GM20431 (cell line): ENCODE results near the gene PDLIM5.

Source experiments
- in situ Hi-C: fragments of 300-500 bp; cut with MseI, MboI; formaldehyde crosslinking; loops from one replicate; pipeline ENCODE4 v1.15.0; 2020; ENCODE audit warnings: low sequenced_read_pairs; ENCODE audit not compliant: unreplicated experiment

The PDLIM5 gene, protein sequence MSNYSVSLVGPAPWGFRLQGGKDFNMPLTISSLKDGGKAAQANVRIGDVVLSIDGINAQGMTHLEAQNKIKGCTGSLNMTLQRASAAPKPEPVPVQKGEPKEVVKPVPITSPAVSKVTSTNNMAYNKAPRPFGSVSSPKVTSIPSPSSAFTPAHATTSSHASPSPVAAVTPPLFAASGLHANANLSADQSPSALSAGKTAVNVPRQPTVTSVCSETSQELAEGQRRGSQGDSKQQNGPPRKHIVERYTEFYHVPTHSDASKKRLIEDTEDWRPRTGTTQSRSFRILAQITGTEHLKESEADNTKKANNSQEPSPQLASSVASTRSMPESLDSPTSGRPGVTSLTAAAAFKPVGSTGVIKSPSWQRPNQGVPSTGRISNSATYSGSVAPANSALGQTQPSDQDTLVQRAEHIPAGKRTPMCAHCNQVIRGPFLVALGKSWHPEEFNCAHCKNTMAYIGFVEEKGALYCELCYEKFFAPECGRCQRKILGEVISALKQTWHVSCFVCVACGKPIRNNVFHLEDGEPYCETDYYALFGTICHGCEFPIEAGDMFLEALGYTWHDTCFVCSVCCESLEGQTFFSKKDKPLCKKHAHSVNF

DNA sequence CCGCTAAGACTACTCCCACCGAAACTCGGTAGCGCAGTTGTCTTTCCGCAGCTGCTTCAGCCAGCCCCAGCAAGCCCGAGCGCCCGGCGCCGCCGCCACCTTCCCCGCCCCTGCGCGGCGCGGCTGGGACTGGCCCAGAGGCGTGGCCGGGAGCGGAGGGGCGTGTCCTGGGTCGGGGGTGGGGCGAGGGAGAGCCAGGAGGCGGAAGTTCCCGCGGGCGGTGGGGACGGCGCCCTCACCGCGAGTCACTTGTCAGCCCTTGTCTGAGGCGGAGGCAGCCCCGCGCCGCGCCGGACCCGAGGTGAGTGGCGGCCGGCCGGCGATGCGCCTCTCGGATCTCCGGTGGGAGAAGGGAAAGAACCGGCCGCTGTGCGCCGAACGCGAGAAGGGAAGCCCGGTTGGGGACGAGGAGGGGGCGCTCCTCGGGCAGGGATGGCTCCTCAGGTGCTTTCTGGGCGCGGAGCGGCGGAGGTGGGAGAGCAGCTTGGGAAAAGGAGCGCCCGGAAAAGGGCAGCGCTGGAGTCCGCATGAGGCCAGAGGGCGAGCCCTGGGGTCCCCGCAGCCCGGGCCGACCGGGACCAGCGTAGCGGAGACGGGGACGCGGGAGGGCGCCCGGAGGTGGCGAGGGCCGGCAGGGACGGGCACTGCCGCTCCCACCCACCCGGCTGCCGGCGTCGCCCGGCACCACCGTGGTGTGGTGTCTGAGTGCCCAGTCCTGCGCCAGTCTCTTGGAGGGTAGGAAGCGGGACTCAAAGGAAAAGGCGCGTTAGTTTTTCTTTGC is at the start of gene PDLIM5:
Gene PDLIM5 (plus strand): TSS at position 248 of the 781 bp plus-strand sequence. CDS start 3,347 bp downstream, outside the sequence.
- in situ Hi-C loops, result no loop called here

DNA sequence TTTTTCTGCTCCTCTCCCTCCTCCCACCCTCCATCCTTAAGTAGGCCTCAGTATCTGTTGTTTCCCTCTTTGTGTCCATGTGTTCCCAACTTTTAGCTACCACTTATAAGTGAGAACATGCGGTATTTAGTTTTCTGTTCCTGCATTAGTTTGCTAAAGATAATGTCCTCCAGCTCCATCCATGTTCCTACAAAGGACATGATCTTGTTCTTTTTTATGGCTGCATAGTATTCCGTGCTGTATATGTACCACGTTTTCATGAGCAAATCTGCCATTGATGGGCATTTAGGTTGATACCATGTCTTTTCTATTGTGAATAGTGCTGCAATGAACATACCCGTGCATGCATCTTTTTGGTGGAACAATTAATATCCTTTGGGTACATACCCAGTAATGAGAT is 49.3 kb upstream of the PDLIM5 start:
- in situ Hi-C loops, result loop anchor here (10.0 kb wide), 1 partner anchor 192 kb away; no protein-coding TSS in a partner anchor

DNA sequence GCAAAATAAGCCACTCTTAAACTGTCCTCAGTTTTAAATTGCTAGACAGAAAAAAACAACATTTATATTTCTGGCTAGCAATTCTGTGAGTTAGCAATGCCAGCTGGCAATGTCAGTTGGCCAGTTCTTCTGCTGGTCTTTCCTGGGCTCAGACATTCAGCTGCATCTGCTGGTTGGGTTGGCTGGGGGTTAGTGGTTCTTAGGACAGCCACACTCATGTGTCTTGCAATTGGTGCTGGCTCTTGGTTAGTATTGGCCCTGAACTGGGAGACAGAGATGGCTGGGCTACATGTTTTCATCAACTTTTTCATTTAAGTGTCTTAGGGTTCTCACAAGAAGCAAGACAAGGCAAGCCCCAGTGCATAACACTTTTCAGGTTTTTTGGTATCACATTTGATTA is 48.0 kb upstream of the PDLIM5 start:
- in situ Hi-C loops, result loop anchor here (10.0 kb wide), 1 partner anchor 191 kb away; no protein-coding TSS in a partner anchor

DNA sequence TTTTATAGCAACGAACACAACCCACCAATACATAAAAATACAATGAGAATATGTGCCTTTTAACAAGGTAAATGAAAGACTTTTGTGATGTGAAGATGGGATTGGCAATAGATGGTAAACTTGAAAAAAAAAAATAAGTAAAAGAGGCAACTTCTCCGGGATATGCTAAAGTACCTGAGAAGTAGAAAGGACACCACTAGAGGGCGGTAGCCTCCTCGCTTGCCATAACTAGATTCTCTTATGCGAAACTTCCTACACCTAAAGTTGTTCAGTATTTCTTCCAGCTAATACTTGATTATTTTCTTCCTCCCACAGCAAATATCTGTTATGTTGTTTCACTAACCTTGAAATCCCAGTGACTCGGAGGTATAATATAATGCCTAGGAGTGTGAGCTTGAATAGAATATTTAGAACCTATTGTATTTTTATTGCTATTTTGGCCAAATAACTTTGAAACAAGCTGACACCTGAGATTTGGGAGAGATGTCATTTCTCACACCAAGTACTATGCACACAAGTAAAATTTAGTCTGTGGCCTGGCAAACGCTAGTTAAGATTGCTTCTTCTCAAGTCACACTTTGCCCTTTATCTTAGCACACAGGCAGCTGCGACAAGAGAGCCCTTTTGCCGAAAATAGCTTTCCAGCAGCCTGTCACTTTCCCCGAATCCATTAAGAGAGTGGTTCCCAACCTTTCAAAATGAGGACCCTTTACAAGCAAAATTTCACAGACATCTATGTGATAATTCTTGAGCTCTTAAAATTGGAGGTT is 44.9 kb upstream of the PDLIM5 start:
- in situ Hi-C loops, result loop anchor here (10.0 kb wide), 1 partner anchor 188 kb away; no protein-coding TSS in a partner anchor

DNA sequence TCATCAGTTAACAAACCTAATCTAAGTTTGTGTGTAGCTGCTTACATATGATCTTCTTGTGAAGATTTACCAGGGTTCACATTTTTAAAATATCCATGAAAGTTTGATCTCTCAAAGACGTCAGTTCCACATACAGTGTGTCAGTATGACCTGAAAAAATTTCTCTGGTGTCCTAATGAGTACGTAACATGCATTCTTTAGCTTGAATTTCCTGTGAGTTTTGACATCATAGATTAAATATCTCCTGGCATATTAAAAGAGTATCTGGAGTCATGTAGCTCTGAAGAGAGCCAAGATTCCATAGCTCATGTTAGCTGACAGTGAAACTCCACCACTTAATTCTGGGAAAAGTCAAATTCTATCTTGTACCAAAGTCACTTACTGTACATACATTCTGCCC is 43.9 kb upstream of the PDLIM5 start:
- in situ Hi-C loops, result loop anchor here (10.0 kb wide), 1 partner anchor 187 kb away; no protein-coding TSS in a partner anchor

DNA sequence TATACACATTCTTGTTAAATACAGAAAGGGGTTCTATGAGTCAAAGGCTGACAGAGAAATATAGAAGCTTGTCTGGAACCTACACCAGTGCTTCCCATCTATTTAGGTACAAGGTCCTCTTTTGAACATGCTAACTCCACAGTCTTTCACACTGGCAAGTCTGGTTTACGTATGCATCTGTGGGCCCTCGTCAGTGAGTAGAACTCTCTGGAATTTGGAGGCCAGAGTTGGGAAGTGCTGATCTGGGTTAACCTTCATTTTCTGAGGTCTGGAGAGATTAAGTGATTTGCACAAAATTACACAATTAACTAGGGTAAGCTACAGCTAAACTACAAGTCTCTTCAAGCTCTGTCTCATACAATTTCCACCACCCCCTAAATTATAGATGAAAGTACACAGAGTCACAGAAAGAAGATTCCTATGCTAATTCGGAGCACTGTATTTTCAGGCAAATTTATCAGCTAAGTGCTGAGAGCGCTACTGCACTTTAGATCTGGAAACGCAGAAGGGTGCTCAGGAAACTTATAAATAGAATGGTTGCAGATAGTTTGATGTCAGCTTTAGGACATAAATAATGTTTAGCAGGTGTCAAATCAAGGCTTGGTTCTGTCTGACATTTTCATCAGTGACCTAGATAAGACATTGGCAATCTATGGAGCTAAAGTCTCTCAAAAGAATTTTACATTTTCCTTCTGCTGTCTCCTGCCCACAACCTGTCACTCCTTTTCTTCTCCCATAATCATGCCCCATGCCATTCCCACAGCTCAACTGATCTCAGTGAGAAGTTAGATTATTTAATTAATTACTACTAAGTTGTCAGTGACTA is 43.0 kb upstream of the PDLIM5 start:
- in situ Hi-C loops, result loop anchor here (10.0 kb wide), 1 partner anchor 186 kb away; no protein-coding TSS in a partner anchor

DNA sequence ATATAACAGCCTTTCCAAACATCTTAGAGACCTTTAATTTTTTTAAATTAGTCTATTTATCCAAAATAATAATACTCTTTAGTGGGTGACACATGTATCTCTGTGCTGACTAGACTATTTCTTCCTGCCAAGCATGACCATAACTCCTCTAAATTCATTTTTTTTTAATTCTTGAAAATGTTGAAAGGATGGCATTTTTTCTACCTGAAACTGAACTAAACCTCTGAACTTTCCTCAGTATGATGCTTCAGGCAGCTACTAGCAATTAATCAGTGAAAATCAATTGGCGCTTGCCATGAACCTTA is 42.4 kb upstream of the PDLIM5 start:
- in situ Hi-C loops, result loop anchor here (10.0 kb wide), 1 partner anchor 185 kb away; no protein-coding TSS in a partner anchor

DNA sequence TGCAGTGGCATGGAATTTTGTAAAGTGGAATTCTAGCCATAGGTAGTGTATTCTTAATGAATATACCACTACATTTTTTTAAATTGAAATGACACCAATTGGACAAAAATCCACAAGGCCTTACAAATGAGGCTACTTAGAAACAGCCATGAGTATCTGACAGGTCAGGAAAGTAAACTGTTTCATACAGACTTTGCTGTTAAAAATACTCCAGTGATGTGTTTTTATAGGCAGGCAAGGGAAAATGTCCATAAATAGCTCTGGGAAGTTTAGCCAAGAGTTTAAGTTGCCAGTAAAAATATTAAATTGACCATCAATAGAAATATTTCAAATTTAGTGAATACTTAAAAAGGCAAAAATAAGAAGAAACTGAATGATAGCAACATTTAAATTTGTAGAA is 41.8 kb upstream of the PDLIM5 start:
- in situ Hi-C loops, result loop anchor here (10.0 kb wide), 1 partner anchor 185 kb away; no protein-coding TSS in a partner anchor

DNA sequence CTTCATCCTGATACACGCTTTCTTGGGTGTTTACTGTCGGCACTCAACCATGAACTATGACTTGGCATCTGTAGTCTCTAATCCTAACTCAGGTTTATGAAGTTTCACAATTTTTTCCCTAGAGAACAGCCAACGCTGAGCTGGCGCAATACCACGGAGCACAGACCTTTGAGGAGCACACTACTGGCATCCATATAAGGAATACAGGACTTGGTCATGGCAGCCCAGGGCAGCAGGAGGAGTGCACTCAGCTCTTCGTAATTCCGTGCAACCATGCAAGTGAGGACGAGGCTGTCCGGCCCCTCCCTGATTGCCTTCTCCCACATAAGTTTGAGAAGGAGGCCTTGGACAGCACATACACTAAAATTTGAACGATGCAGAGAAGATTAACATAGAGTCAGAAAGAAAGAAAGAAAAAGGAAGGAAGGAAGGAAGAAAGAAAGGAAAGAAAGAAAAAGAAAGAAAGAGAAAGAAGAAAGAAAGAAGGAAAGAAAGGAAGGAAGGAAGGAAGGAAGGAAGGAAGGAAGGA is 41.0 kb upstream of the PDLIM5 start:
- in situ Hi-C loops, result no loop called here

DNA sequence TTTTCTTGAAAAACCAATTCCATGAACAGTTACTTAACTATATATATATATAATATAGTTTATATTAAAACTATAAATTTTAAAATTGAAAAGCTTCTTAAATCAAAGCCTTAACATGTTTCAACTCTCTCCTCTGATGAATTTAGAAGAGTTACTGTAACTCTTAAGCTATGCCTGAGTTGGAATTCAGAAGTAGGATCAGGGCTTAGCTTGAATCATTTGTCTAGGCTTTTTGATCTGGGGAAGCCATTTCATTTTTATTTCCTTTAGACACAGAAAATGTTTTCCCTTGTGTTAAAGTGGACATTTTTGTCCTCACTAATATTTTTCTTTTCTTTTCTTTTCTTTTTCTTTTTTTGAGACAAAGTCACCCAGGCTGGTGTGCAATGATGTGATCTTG is 40.4 kb upstream of the PDLIM5 start:
- in situ Hi-C loops, result no loop called here

DNA sequence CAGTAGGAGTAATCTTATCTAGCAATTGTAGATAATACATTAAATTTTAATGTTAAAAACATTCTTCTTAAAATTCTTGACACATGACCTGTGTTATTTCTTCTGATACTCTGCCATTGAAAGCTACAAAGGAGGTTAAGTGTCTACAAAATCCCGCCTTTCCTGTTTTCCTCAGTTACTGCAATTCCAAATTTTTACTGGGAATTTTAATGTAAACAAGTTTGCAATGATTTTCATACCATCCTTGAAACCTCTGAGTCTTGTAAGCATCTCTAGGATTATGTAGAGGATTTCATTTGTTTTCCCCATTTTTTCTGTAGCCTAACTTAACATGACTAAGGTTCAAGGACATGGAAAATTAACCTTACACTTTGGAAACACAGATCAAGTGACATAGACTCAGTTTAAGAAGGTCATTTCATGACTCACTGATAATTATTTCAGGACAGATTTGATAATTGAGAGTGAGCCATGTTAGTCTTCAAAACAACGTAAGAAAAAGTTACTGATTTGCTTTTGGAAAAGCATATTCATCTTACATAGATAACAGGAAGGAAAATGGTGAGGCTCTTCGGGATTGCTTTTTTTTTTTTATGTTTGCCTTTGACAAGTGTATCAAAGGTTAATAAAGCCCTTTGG is 39.6 kb upstream of the PDLIM5 start:
- in situ Hi-C loops, result no loop called here

DNA sequence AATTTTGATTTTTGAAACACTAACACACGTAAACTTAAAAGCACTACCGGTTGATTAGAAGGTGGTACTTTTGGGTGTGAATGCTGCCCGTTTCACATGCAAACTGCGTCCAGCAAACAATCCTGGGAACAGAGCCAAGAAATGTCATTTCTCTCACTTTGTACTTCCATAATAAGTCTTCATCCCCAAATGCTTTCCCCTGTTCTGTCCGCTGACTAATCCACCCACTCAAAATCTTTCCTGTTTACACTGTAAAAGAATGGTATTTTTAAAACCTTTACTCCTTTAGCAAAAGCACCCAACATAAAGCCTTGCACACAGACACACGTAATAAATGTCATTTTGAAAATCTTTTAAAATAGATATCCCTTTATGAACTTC is 39.1 kb upstream of the PDLIM5 start:
- in situ Hi-C loops, result no loop called here

DNA sequence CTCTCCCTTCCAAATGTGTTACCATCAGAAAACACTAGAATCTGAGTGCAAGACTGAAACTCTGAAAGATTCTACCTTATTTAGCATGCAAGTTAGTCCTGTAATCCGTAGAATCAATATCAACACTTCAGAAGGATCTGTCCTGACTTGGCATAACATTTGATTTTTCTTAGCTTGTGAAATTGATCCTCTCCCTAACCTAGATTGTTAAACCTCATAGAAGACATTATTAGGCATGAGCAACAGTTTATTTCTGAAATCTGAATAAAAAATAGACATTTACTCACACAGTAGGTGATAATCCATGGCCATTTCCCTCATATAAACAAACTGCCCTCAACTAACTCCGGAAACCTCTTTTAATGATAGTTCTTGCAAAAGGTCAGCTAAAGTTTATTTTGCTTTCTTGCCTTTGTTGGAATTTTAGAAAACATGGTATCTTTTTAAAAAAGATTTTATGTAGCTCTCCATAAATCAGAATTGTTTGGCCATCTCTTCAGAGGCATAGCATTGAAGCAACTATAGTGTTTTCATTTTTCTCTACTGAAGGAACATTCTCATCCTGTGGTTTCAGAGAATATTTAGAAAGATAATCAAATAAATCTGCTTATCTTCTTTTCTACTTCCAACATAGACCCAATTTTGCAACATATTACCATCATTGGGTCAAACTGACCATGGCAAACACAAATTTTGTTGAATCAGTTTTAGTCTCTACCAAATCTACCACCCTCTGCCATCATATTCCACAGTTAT is 38.5 kb upstream of the PDLIM5 start:
- in situ Hi-C loops, result no loop called here

DNA sequence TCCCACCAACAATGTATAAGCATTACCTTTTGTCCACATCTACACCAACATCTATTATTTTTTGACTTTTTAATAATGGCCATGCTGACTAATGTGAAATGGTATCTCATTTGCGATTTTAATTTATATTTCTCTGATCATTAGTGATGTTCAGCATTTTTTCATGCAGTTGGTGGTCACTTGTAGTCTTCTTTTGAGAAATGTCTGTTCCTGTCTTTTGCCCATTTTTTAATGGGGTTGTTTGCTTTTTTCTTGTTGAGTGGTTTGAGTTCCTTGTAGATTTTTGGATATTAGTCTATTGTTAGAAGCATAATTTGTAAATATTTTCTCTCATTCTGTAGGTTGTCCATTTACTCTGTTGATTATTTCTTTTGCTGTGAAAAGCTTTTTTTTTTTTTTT is 36.8 kb upstream of the PDLIM5 start:
- in situ Hi-C loops, result no loop called here

DNA sequence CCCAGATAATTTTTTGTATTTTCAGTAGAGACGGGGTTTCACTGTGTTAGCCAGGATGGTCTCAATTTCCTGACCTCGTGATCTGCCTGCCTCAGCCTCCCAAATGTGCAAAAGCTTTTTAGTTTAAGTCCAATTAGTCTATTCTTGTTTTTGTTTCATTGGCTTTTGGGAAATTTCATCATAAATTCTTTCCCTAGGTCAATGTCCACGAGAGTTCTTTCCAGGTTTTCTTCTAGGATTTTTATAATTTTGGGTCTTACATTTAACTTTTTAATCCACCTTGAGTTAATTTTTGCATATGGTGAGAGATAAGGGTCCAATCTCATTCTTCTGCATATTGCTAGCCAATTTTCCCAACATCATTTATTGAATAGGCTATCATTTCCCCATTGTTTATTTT is 36.3 kb upstream of the PDLIM5 start:
- in situ Hi-C loops, result no loop called here

DNA sequence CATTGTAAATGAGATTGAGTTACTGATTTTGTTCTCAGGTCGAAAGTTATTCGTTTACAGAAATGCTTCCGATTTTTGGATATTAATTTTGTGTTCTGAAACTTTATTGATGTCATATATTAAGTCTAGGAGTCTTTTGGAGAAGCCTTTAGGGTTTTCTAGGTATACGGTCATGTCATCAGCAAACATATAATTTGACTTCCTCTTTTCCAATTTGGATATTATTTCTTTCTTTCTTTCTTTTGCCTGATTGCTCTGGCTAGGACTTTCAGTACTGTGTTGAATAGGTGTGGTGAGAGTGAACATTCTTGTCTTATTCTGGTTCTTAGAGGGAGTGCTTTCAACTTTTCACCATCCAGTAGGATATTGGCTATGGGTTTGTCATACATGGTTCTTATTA is 35.4 kb upstream of the PDLIM5 start:
- in situ Hi-C loops, result no loop called here

DNA sequence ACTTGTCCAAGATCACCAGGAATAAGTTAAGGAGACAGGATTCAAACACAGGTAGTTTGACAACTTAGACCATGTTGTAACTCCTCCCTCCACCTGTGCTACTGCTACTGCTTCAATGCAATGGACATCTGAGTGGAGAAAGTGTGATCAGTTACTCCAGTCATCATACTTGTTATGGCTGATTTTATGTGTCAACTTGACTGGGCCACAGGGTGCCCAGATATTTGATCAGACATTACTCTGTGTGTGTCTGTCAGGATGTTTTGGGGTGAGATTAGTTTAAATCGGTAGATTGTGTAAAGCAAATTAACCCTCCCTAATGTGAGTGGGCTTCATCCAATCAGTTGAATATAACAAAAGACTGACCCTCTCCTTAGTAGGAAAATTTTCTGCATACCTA is 34.8 kb upstream of the PDLIM5 start:
- in situ Hi-C loops, result no loop called here

DNA sequence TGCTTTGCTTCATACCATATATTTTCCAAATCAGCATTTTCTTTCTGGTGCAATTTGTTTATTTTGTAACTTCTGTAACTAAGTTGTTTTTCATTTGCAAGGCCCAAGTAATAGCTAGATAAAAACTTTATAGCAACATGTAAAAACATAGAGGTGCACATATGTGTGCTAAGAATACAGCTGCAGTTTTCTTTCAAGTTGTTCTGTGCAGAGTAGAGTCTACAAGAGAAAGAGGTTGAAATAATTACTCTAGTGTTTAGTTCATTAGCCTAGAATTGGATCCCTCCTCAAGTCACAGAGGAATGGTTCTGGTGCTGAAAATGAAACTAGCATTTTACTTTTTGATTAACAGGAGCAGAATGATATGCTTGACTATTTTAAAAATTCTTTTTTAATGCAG is 32.2 kb upstream of the PDLIM5 start:
- in situ Hi-C loops, result no loop called here
